ENCODE measurements around the gene PRKCZ. TPM values are rescaled to one million over a fixed set of nuclear protein-coding genes. Genes with fewer than 3 reads are reported as not detected.

PRKCZ gene
- total and polyA plus RNA-seq, 2 of the 4 experiments (the other 2 are of a cell fraction): 2.0 to 3.5 TPM

- H3K4me2 ChIP-seq (ENCODE audit: low read depth, low read length): no peak overlapping the region
- no peaks in the 10 kb centered on the region for H3K4me1 ChIP-seq (ENCODE audit: control insufficient read depth, insufficient read depth, low read length)
- ChIA-PET CTCF (interaction anchor here (0.5 to 0.6 kb wide), 3 partner anchors 86 to 261 kb away, joined by 3 to 4 read pairs (median 3); partner anchors contain the start of gene FAAP20), POLR2A (ENCODE audit: unreplicated experiment) (no interaction called here)
- no peak overlapping the region for H3K56ac ChIP-seq (ENCODE audit: extremely low read depth, insufficient read depth, low read length)
- H3K36me3 ChIP-seq (ENCODE audit: control insufficient read depth, insufficient read depth, low read length): no peaks in the 10 kb centered on the region
- H3K9me3 ChIP-seq (ENCODE audit: control insufficient read depth, insufficient read depth, low read length): no peaks in the 10 kb centered on the region
- DNase-seq (no peak), ATAC-seq (ENCODE audit: low read depth) (no peak)
- in situ Hi-C loops (cut with MboI; ENCODE audit: low sequenced_read_pairs): no loop called here
- no peak overlapping the region for H3K9ac ChIP-seq (ENCODE audit: low read depth, low read length)
- 78% methylated on average over 15 of the region's 28 CpGs; no CpG with 5 or more reads in 1 of the 2 experiments for WGBS, 2 experiments (ENCODE audit: extremely low coverage in 2 of 2, insufficient read length in 1 of 2)
- H2BK15ac ChIP-seq (ENCODE audit: low read depth, low read length): no peak overlapping the region
- H3K79me1 ChIP-seq (ENCODE audit: low read depth in 1 of 2, low read length in 2 of 2): no peaks in the 10 kb centered on the region
- no peak overlapping the region for H3K23ac ChIP-seq (ENCODE audit: low read depth, low read length)
- no TSS peak for BruUV-seq (replicated peaks)
- H4K20me1 ChIP-seq (ENCODE audit: insufficient read depth, low read length): peaks cover 3% of the 10 kb centered on the region; the same call in 1 of the 2 replicates
- H3K9me1 ChIP-seq (ENCODE audit: insufficient read depth, low read length): no peaks in the 10 kb centered on the region
- dilution Hi-C loops (cut with HindIII; ENCODE audit: low sequenced_read_pairs, unreplicated experiment): no loop called here
- no peak overlapping the region for H4K91ac ChIP-seq (ENCODE audit: insufficient read depth, low read depth, low read length)
- no peak overlapping the region for H3K18ac ChIP-seq (ENCODE audit: low read depth, low read length)
- H3K4ac ChIP-seq (ENCODE audit: low read depth, low read length): no peak overlapping the region
- H2BK120ac ChIP-seq (ENCODE audit: low read depth, low read length): no peak overlapping the region
- no peak overlapping the region for H3K27ac ChIP-seq (ENCODE audit: insufficient read depth, low read length)
- H2BK20ac ChIP-seq (ENCODE audit: low read depth, low read length): no peak overlapping the region
- H4K5ac ChIP-seq (ENCODE audit: low read depth, low read length): no peak overlapping the region
- no peak overlapping the region for H4K8ac ChIP-seq (ENCODE audit: low read depth in 2 of 2, low read length in 2 of 2)
- peak overlapping the region; percentile 87 for H2AFZ ChIP-seq (replicated peaks; ENCODE audit: low read length, poor library complexity)
- H3K14ac ChIP-seq (replicated peaks; ENCODE audit: low read depth, low read length): no peak overlapping the region
- H3K27me3 ChIP-seq (ENCODE audit: control insufficient read depth, insufficient read depth, low read length): peaks cover 14% of the 10 kb centered on the region; the same call in 1 of the 2 replicates
- H2BK5ac ChIP-seq (ENCODE audit: low read depth, low read length, poor library complexity, severe bottlenecking): no peak overlapping the region
- no peak overlapping the region for H2AK5ac ChIP-seq (ENCODE audit: low read depth, low read length)
- intact Hi-C loops (cut with micrococcal nuclease): loop anchor here (1.0 kb wide), 1 partner anchor 65 kb away; no protein-coding TSS in a partner anchor
- H3K4me3 ChIP-seq (ENCODE audit: insufficient read depth, low read depth, low read length): no peak overlapping the region
- H2AK9ac ChIP-seq (replicated peaks; ENCODE audit: low read depth, low read length, poor library complexity): no peak overlapping the region
- TF ChIP-seq MXI1 (IDR thresholded peaks at IDR 0.05; ENCODE audit: borderline replicate concordance, low read depth, low read length) (no peak), CEBPB (IDR thresholded peaks at IDR 0.05; ENCODE audit: low read depth, low read length) (no peak), BHLHE40 (IDR thresholded peaks at IDR 0.05; ENCODE audit: low read depth, low read length) (no peak), RFX5 (IDR thresholded peaks at IDR 0.05; ENCODE audit: low read depth, low read length) (no peak), POLR2A (IDR thresholded peaks at IDR 0.05; ENCODE audit: low read depth, low read length) (no peak), FOS (IDR thresholded peaks at IDR 0.05; ENCODE audit: low read depth, low read length) (no peak), ELK1 (IDR thresholded peaks at IDR 0.05; ENCODE audit: borderline replicate concordance, low read depth, low read length) (no peak), MAFK (IDR thresholded peaks at IDR 0.05; ENCODE audit: low read depth, low read length) (no peak), MAZ (IDR thresholded peaks at IDR 0.05; ENCODE audit: borderline replicate concordance, low read depth, low read length) (no peak), RCOR1 (IDR thresholded peaks at IDR 0.05; ENCODE audit: insufficient replicate concordance, low read length) (no peak), CHD1 (IDR thresholded peaks at IDR 0.05; ENCODE audit: low read depth, low read length) (no peak), SMC3 (IDR thresholded peaks at IDR 0.05; ENCODE audit: low read depth, low read length) (no peak), CTCF (conservative IDR thresholded peaks at IDR 0.05; ENCODE audit: low read depth, low read length) (no peak), NFE2L2 (IDR thresholded peaks at IDR 0.05; ENCODE audit: low read depth, low read length) (no peak), USF2 (IDR thresholded peaks at IDR 0.05; ENCODE audit: low read depth, low read length) (no peak)
Observed at GRCh38 chr1:2108877-2109580, 58.8 kb downstream of the PRKCZ start.
